NCI-H2107 (cell line): ENCODE measurements around the gene HIGD1B.
"Not testable (repeated sequence)": the region's sequence is repeated elsewhere in the genome, so short reads cannot be mapped to it uniquely, and the experiment has no call there.

Experiments
- DNase-seq: peaks from one replicate; lab custom pipeline; 2025; lab: John Stamatoyannopoulos, UW

The HIGD1B gene

GRCh38 chr17:44847586-44847985 lies at the start of gene HIGD1B:
TSS of gene HIGD1B (plus strand) at chr17:44847883. CDS start at chr17:44848153, 270 bp downstream.
- no peak for DNase-seq

GRCh38 chr17:44798356-44798755 lies 49.3 kb upstream of the HIGD1B start:
- DNase-seq = no peak

- no peak for DNase-seq
Measured at GRCh38 chr17:44801880-44802279, 45.8 kb upstream of the HIGD1B start.

- DNase-seq = no peak
Measured at GRCh38 chr17:44804302-44805089, 43.2 kb upstream of the HIGD1B start.

GRCh38 chr17:44807093-44807816 lies 40.4 kb upstream of the HIGD1B start:
- DNase-seq = no peak

GRCh38 chr17:44807817-44808155 lies 39.9 kb upstream of the HIGD1B start:
- DNase-seq = no peak

- no peak for DNase-seq
Measured at GRCh38 chr17:44808156-44808555, 39.5 kb upstream of the HIGD1B start.

GRCh38 chr17:44808656-44809388 lies 38.9 kb upstream of the HIGD1B start:
- DNase-seq = not testable (repeated sequence)

- no peak for DNase-seq
Measured at GRCh38 chr17:44812263-44812662, 35.4 kb upstream of the HIGD1B start.

GRCh38 chr17:44818508-44818907 lies 29.2 kb upstream of the HIGD1B start:
- not testable (repeated sequence) for DNase-seq

- DNase-seq = peak; percentile 77
Measured at GRCh38 chr17:44820631-44821212, 27.0 kb upstream of the HIGD1B start.

GRCh38 chr17:44825236-44825635 lies 22.4 kb upstream of the HIGD1B start:
- DNase-seq = not testable (repeated sequence)

GRCh38 chr17:44826123-44826790 lies 21.4 kb upstream of the HIGD1B start:
- DNase-seq = no peak

- DNase-seq = no peak
Measured at GRCh38 chr17:44827863-44828262, 19.8 kb upstream of the HIGD1B start.

GRCh38 chr17:44828919-44829522 lies 18.7 kb upstream of the HIGD1B start:
- no peak for DNase-seq

- no peak for DNase-seq
Measured at GRCh38 chr17:44829523-44830358, 17.9 kb upstream of the HIGD1B start, which contains the start of gene GJC1. TSS of gene GJC1 (minus strand) at chr17:44830287. CDS start at chr17:44805817, 24,470 bp downstream.

GRCh38 chr17:44830359-44831288 lies 17.1 kb upstream of the HIGD1B start:
- no peak for DNase-seq

- no peak for DNase-seq
Measured at GRCh38 chr17:44831371-44831770, 16.3 kb upstream of the HIGD1B start.

GRCh38 chr17:44832805-44833204 lies 14.9 kb upstream of the HIGD1B start:
- no peak for DNase-seq
